Retinal pigment epithelial cell (primary cell): ENCODE data around the gene RPL31.

ENCODE experiments used
- DNase-seq: peaks from one replicate; pipeline ENCODE4 v3.0.0-alpha.2; 2010; ENCODE audit warnings: low read depth
- H3K4me3 ChIP-seq: 2 replicates; pipeline ENCODE4 v1.5.1; 2011; ENCODE audit warnings: mild to moderate bottlenecking, low read length, control low read depth, moderate library complexity
- CTCF ChIP-seq: conservative IDR thresholded peaks from 2 replicates; pipeline ENCODE4 v1.5.1; 2011; ENCODE audit warnings: low read depth, low read length, control low read depth, inconsistent platforms

RPL31 gene

DNA sequence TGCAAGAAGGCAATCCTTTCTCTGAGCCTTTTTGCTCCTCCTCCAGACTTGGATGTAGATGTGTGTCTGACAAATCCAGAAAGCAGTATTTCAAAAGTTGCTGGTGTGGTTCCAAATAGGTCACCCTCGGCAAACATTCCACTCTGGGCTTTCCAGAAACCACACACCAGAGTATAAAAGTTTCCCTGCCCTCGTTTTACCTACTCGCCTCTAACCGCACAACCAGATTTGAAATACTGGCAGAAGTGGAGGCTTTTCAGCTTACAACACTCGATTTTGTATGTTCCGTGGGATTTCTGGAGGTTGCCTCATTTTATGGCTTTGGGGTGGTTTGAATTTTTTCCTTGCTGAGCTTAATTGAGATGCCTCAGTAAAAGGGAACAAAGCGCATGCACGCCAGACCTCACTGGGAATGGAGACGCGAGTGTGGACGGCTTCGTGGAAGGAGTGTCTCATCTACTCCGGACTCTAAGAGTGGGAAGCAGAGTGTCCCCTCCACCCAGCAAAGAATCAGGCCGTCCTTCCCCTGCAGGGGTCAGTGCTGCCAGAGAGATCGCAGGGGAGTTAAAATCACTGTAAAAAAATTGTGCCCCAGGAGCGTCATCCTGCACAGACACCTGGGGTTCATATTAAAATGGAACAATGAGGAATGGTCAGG lies 44.0 kb upstream of the RPL31 start:
- peak; percentile 66 for DNase-seq
- no peak overlapping the region for H3K4me3 ChIP-seq
- TF ChIP-seq CTCF, result peak; percentile 14

DNA sequence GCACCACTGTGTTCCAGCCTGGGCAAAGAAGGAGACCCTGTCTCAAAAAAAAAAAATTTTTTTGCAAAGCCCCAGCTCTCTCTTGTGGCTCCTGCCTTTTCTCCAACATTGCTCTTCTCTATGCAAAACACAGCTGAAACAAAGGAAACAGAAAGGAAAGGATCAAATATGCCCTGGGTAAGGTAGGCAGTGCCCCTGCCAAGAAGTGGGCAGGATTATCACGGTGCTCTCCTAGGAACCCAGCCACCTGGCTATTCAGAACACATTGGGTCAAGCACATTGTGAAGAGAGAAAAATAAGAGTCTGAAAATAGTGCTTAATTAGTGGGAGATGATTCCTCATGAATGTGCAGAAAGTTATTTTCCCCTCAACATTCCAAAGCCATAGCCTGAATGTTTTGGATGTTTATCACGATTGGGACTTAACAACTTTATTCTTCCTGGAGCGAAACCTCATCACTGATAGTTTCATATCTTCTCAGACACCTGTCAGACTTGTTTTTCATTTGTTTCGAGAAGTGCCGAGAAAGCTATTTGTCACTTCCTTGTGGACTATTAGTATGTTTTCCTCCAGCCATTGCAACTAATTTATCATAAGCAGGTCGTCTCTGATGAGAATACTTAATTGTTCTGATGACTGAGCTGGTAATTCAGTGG lies 42.7 kb upstream of the RPL31 start:
- DNase-seq, result peak; percentile 43
- no peak overlapping the region for H3K4me3 ChIP-seq
- no peak for TF ChIP-seq CTCF

DNA sequence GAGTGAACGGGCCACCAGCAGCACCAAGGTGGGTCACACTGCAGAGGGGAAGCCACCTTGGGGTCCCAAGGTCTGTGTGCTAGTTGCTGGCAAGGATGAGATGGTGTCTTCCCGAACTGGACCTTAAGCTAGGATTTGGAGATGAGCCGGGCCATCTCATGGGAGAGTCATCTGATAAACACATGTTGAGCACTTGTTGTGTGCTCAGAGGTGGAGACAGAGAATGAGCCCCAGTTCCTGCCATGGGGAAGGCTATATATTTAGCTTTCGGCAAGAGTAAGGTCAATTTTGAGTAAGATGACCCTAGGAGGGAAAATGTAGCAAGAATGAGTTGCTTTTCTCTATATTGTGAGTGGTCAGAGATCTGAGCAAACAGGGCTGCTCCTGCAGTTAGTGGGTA lies 41.4 kb upstream of the RPL31 start:
- H3K4me3 ChIP-seq, result no peak overlapping the region
- no peak for TF ChIP-seq CTCF
- no peak for DNase-seq

- H3K4me3 ChIP-seq, result no peak overlapping the region
- no peak for TF ChIP-seq CTCF
- DNase-seq, result no peak
Measured at GRCh38 chr2:100962366-100963025, 39.6 kb upstream of the RPL31 start.

DNA sequence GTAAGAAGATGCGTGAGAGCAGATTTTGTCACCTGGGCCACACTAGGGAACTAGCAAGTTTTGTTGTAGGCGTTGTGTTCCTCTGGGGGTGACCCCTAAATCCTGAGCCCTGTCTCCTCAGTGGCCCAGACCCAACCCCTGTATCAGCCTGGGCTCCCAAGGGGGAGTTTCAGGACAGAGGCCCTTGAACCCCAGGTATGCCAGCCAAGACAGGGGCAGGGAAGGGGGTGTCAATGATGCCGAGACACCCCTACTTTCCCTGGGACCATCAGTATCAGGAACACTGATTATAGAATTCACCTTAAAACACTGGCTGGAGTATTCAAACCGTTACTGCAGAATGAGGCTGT lies 39.1 kb upstream of the RPL31 start:
- no peak for TF ChIP-seq CTCF
- no peak for DNase-seq

DNA sequence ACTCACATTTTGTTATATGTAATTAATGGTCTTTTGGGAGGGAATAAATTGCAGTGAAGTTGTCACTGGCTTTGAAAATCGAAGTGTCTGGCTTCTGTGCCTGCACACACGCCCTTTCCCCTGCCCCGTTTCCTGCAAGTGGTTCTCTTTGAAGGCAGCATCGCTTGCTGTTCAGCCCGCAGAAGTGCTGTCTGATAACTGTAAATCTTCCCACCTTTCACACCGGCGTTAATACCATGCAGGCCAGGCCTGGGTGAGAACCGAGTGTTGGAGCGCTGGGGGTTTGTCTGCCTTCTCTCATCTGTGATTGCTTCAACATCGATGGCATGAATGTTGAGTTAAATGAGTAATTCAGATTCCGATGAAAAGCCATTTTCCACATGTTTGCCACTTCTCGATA lies 37.9 kb upstream of the RPL31 start:
- TF ChIP-seq CTCF, result no peak
- no peak for DNase-seq
- no peak overlapping the region for H3K4me3 ChIP-seq

More for the DNA sequence above, 39.1 kb upstream of the RPL31 start:
- H3K4me3 ChIP-seq, result no peak overlapping the region
